HG03575 (cell line): ENCODE data around the gene TUBGCP4.

Experiments used
- ATAC-seq: cut with Tn5 transposase; IDR thresholded peaks from one replicate; pipeline ENCODE4 v1.9.1; 2021; ENCODE audit not compliant: unreplicated experiment, insufficient number of reproducible peaks, low FRiP score; ENCODE audit errors: extremely low read depth

The TUBGCP4 gene, protein sequence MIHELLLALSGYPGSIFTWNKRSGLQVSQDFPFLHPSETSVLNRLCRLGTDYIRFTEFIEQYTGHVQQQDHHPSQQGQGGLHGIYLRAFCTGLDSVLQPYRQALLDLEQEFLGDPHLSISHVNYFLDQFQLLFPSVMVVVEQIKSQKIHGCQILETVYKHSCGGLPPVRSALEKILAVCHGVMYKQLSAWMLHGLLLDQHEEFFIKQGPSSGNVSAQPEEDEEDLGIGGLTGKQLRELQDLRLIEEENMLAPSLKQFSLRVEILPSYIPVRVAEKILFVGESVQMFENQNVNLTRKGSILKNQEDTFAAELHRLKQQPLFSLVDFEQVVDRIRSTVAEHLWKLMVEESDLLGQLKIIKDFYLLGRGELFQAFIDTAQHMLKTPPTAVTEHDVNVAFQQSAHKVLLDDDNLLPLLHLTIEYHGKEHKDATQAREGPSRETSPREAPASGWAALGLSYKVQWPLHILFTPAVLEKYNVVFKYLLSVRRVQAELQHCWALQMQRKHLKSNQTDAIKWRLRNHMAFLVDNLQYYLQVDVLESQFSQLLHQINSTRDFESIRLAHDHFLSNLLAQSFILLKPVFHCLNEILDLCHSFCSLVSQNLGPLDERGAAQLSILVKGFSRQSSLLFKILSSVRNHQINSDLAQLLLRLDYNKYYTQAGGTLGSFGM

DNA sequence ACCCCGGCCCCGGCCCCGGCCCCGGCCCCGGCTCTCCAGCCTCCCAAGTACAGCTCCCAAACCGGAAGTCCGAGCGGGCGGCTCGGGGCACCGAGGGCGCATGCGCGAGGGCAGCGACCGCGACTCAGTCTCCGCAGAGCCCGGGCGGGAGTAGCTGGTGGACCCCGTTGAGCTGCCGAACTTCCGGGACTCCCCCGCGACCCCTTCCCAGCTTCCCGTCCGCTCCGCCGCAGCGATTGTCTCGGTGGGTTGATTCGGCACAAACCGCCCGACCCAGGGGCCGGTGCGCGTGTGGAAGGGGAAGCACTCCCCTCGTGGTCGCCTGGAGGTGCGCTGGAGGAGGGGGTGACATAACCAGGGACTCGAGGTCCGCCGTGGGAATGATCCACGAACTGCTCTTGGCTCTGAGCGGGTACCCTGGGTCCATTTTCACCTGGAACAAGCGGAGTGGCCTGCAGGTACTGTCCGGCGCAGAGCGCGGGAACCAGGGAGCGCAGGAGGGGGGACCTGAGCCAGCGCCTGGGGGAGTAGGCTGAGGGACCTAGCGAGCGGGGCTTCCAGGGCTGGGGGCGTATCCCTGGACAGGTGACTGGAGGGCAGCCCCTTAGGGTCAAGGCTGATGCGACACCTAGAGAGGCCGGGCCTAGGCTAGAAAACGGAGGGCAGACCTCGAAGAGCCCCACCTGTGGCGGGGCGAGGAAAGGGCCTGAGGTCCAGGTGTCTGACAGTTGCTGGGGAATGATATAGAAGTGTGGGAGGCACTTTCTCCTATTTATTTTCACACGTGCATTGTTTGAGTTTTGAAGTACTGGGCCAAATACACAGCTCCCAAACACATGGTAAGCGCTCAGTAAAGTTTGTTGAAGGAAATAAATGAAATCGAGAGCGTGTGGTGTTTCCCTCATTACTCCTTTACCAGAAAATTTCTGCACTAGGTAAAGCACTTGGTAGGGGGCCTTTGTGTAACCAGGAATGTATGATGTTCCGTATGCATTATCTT lies at the start of gene TUBGCP4, which contains the start of gene ZSCAN29:
Gene TUBGCP4, plus strand, starts transcription at position 127 of the 1,000 bp plus-strand sequence. Its CDS starts 254 bp downstream, at position 381.
Gene ZSCAN29, minus strand, starts transcription at position 69 of the 1,000 bp plus-strand sequence. CDS start 1,130 bp downstream, outside the sequence.
- ATAC-seq = no peak

DNA sequence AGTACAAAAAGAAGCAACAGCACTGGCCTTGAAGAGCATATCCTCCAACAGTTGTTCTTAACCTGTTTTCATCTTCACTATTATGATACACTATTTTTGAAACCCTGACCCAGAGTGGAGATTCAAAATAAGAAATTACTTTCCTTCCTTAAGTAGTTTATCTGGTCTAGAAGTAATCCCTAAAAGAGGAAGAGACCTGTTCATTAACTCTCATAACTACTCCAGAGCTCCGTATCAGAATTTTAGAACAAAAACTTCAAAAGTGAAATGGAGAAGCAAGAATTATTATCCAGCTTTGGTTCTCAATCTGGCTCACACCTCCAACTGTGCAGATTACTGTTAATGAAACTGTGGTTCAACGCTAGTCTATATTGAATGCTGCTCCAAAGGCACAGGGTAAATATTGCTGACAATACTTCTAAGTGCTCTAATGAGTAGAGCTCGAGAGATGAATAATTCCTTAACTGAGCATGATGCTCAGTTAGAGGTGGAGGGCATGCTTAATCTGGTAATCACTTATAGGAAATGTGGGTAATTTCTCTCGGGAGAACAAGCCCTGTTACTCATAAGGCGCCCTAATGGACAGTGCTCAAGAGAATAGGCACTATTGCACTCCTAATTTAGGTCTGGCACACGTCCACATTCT lies 45.7 kb upstream of the TUBGCP4 start:
- ATAC-seq = no peak

DNA sequence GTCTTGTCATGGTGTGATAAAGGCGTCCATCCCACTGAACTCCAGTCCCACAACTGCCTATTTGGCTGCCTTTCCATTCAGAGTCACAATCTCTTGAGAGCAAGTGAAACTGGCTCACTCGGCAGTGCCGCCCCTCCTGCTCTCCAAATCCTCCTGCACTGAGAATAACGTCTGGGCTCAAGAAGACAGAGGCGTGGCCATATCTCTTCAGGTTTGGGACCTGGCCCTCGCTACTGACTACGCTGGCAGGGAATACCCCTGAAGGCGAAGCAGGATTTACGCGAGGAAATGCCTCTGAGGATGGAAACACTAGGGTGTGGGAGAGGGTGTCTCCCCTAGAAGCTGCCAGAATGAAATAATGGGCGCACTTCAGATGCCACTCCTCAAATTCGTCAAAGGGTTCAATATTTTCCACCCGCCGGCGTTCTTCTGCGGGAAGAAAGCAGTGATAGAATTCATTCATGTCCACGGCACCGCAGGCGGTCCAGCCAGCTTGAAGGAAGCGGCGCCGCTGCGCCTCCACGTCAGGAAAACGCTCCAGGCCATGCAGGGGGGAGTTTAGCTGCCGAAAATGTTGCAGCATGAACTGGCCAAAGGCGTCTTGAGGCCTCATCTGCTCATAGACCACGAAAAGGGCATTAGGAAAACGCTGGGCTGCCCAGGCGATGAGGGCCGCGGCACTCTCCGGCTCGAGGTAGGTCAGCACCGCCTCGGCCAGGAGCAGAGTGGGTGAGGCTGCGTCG lies 41.5 kb upstream of the TUBGCP4 start:
- ATAC-seq = no peak

DNA sequence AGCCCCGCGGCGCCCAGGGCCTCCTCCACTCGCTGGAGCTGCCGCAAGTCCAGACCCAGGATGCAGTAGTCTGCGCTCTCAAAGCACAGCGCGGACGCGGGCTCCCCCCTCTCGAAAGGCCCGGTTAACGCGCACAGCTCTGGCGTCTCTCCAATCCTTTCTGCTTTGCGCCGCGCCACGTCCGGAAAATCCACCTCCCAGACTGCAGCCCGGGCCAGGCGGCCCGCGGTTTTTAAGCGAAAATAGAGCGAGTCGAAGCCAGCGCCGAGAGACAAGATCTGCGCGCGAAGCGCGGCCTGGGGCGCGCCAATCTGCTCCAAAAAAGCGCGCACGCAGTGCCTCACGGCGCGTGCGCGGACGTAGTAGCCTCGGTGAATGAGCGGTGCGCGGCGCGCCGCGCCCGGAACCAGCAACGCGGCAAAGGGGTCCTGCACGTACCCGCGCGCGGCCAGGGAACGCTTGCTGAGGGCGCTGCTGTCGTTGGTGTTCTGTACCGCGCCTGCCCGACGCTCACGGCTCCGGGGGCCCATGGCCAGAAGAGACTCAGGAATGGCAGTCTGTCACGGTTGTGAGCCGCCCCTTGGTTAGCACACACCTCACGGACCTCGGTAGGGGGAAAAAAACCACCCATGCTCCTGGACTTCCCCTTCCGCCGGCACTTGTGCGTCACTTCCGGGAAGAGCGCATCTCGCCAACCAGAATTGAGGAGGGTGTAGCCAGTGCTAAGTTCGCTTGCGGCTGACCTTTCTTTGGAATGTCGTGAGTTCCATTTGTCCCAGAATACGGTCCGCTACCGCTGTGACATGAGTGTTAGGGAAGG lies 40.7 kb upstream of the TUBGCP4 start, which contains the start of gene LCMT2:
Gene LCMT2, minus strand, starts transcription at position 614 of the 820 bp plus-strand sequence. Its CDS starts 84 bp downstream, at position 530.
- no peak for ATAC-seq

DNA sequence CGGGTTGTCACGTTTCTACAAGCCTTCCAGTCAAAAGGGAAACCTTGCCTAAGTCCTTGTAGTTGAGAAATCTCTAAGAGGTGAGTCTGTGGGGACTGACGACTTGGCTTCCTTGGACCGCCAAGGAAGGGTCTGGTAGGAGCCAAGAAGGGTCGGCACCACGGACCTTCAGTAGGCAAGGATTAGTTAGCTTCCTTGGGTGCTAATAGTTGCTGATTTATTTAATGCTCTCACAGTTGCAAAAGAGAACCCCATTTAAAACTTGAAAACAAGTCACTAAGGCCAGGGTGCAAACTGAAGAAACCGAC lies 40.2 kb upstream of the TUBGCP4 start:
- ATAC-seq = no peak

DNA sequence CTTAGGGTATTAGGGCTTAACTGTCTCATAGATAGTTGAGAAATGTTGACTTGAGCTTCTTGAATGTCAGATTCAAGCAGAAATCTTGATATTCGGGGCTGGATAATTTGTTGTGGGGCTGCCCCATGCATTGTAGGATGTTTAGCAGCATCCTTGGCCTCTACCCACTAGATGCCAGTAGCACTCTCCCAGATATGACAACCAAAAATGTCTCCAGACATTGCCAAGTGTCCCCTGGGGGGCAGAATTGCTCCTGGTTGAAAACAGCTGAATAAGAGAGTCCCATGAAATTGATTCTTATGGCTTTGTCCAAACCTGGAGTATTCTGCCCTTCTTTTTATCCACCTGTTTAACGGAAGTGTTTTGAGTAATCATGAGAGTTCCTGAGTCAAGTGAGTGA lies 24.6 kb upstream of the TUBGCP4 start:
- no peak for ATAC-seq

DNA sequence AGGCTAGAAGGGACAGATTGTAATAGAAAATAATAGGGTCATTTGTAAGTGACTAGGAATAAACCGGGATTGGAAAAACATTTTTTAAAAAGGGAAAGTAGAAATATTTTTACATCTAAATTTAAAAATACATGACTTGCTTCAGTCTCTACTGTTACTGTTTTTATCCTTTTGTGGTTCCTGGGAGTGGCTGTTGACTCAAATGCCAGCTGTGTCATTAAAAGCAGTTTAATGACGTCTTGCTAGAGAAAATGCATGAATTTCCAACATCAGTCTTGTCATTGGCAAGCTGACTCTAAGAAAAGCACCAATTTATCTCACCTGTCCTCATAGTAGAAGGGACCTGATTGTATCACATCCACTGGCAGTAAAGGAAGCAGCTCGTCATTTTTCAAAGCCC lies 23.8 kb upstream of the TUBGCP4 start:
- no peak for ATAC-seq

DNA sequence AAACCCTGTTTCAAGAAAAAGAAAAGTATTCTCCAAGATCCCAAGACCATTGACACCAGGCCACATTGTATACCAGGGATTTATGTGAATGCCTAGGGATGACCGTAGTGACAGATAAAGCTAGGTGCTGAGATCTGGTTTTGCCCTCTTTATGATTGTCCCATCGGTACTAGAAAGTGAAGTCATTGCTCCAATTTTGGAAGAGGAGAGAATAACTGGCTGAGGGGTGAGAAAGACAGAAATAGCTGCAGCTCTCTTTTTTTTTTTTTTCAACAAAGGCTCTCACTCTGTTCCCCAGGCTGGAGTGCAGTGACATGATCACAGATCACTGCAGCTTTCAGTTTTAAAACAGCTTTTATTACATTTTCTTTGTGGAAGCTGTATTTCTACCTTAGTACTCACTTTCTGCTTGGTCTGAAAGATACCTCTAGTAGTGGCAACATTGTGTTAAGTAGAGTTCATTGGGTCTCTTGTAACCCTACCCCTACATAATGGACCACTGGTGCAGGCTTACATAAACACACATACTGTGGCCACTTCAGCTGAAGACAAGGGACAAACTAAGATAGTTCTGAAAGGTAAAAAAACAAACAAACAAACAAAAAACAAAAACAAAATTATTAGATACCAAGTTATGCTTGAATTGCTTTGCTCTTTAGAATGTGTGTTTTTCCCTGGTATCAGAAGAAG lies 18.1 kb upstream of the TUBGCP4 start:
- no peak for ATAC-seq

DNA sequence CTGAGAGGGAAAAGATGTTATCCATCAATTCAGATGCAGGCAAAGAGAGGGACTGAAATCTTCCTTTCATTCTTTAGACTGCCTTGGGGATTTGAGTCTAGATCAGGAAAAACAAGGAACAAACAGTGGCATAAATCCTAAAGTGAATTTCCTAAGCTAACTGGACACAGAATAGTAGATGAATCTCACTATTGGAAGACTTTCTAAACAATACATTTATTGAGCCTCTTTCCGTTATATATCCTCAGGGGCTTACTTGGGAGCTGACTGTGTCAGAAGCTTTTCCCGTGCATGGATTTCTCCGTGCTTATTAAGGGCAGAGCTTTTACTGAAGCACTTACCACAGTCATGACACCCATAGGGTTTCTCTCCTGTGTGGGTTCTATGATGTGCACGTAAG lies 10.1 kb upstream of the TUBGCP4 start:
- ATAC-seq = no peak

DNA sequence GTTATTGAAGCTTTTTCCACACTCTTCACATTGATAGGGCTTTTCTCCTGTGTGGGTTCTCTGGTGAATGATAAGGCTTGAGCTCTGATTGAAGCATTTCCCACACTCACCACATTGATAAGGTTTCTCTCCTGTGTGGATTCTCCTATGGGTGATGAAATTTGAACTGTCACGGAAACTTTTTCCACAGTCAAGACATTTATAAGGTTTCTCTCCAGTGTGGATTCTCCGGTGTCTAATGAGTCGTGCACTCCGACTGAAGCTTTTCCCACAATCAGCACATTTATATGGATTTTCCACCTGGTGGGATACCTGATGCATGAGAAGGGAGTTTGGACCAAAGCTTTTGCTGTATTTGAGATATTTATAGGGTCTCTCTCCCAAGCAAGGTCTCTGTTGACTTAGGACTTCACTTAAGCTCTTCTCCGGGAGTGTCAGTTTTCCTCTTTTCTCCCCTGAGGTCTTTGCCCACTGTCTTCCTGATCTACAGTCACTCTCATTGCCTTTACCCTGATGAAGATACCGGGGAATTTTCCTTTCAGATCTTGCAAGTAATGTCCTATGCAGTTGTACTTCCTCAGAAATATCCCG lies 9.5 kb upstream of the TUBGCP4 start:
- ATAC-seq = no peak

DNA sequence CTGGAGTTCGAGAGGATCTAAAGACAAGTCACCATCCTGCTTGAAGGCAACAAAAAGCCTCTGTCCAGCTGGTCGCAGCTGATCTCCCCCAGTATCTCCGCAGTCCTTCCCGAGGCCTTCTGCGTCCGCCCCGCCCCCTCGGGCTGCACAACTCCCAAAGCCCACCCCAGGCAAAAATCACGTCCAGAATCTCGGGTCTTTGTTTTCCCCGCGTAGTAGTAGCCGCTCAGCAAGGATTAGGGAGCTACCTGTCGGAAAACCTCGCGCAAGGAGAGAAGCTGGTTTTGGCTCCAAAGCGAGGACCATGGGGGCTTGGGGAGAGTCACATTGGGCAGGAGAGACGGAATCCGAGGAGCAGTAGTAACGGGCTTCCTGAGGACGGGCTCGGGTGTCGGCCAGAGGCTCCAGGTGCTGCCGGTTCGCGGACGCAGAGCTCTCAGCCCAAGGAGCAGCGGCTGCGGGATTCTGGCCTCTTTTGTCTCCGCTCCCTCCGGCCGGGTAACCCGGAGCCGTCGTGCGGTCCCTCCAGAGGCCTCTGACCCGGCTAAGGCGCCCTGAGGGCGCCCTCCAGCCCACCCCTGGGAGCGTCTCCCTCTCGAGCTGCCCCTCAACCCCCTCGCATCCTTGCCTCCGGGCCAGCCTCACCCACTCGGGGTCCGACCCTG lies 459 bp upstream of the TUBGCP4 start:
- no peak for ATAC-seq

DNA sequence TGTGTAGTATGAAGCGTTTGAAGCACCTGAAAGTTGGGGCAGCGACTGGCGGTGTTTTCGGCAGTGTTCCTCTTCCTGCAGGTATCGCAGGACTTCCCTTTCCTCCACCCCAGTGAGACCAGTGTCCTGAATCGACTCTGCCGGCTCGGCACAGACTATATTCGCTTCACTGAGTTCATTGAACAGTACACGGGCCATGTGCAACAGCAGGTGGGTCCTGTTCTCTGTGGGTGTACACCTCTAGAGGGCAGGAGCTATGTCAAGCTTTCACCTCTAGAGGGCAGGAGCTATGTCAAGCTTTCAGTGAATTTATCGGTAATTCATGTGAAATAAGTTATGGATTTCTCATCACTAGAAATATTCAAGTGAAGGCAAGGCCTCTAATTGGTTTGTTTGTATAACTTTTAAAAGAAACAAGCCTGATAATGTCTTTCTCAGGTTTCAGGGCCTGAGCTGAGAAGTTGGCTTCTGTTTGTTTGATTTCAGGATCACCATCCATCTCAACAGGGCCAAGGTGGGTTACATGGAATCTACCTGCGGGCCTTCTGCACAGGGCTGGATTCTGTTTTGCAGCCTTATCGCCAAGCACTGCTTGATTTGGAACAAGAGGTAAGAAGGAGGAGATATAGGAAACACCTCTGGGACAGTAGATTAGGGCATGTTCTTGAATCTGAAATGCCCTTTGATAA lies 5.3 kb downstream of the TUBGCP4 start:
- no peak for ATAC-seq

DNA sequence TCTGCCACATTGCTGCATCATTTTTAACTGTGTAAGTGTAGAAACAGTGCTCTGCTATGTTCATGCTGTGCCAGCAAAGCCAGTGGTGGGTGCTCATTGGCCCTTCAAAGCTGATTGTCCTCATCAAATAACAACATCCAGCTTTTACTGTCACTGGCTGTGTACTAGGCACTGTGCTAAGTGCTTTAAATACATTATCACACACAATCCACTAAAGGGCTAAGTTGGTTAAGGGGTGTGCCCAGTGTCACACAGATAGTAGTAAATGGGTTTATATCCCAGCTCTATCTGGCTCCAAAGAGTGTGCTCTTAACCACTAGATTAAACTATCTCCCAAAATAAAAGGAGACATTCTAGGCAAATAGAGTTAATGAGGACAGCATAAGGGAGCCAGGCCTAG lies 7.7 kb downstream of the TUBGCP4 start:
- no peak for ATAC-seq

DNA sequence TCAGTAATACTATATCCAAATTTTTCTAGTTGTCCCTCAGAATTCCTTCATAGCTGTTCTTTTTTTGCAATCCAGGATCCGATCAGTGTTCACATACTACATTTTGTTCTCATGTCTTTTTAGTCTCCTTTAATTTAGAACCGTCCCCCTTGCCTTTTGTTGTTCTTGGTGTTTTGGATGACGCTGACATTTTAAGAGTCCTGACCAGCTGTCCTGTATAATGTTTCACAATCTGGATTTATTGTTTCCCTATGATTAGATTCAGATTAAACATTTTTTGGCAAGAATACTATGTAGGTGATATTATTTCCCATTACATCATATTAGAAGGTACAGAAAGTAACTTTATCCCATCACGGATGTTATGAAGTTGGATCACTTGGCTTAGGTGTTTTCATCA lies 11.4 kb downstream of the TUBGCP4 start:
- ATAC-seq = no peak

DNA sequence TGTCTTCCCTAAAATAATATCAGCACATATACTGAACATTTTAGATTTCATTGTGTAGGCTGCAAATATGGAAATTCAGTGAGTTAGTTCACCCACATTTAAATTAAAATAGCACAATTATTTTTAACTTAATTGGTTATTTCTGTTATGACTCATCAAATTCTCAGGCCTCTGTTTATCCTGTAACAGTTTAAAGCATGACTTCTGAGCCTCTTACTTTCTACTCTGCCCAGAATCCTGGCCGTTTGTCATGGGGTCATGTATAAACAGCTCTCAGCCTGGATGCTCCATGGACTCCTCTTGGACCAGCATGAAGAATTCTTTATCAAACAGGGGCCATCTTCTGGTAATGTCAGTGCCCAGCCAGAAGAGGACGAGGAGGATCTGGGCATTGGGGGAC lies 12.2 kb downstream of the TUBGCP4 start:
- no peak for ATAC-seq
